ENCODE results near the gene TLL1. TPM values are rescaled to one million over a fixed set of nuclear protein-coding genes. Genes with fewer than 3 reads are reported as not detected.

TLL1 gene
- total RNA-seq, 1 experiment from 2014 or later = 0.37 TPM

DNA sequence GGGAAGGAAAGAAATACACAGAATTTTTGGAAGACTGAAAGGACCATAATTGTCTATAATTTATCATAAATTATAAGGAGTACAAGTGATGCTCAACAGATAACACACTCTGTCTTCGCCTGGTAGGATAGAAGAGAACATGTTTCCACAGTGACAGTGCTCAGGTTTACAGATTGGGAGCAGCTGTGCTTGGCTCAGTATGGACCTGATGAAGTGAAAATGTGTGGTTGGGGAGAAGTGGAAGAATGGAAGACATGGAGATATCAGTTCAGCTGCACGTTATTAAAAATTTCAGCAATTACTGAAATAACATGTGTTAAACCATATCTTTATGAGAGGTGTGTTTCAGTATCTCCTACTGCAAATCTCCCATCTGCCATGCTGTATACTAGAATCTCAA, 90.6 kb downstream of the TLL1 start (continued):
- TF ChIP-seq ZNF274 (IDR thresholded peaks at IDR 0.05; ENCODE audit: low read depth, low read length) (no peak), SRF (IDR thresholded peaks at IDR 0.05; ENCODE audit: low read depth) (no peak), JUND (IDR thresholded peaks at IDR 0.05) (no peak)

DNA sequence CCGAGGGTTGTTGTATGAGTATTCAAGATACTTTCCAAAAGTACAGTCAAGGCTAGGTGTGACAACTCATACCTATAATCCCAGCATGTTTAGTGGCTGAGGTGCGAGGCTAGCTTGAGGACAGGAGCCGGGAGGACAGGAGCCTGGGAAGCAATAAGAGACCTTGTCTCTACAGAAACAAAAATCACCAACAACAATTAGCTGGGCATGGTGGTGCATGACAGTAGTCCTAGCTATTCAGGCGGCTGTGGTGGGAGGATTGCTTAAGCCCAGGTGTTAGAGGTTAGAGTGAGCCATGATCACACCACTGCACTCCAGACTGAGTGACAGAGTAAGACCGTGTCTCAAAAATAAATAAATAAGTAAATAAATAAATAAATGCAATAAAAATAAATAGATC, 91.6 kb downstream of the TLL1 start:
- intact Hi-C loops (cut with micrococcal nuclease) = no loop called here
- DNase-seq (ENCODE audit: low read depth, low spot score) = no peak
- no peaks in the 10 kb centered on the region for H3K27me3 ChIP-seq (ENCODE audit: insufficient read depth, low read length)

More for the DNA sequence above, 91.6 kb downstream of the TLL1 start:
- H3K9me3 ChIP-seq (ENCODE audit: control insufficient read depth in 1 of 2, insufficient read depth in 1 of 2, low read depth in 1 of 2, low read length in 2 of 2) = no peaks in the 10 kb centered on the region
- POLR2A ChIA-PET = no interaction called here
- BruUV-seq (replicated peaks) = no TSS peak
- H3K9ac ChIP-seq (ENCODE audit: low read length) = no peak overlapping the region
- H3K4me2 ChIP-seq (ENCODE audit: low read length) = no peak overlapping the region
- TF ChIP-seq, protein P1, sequence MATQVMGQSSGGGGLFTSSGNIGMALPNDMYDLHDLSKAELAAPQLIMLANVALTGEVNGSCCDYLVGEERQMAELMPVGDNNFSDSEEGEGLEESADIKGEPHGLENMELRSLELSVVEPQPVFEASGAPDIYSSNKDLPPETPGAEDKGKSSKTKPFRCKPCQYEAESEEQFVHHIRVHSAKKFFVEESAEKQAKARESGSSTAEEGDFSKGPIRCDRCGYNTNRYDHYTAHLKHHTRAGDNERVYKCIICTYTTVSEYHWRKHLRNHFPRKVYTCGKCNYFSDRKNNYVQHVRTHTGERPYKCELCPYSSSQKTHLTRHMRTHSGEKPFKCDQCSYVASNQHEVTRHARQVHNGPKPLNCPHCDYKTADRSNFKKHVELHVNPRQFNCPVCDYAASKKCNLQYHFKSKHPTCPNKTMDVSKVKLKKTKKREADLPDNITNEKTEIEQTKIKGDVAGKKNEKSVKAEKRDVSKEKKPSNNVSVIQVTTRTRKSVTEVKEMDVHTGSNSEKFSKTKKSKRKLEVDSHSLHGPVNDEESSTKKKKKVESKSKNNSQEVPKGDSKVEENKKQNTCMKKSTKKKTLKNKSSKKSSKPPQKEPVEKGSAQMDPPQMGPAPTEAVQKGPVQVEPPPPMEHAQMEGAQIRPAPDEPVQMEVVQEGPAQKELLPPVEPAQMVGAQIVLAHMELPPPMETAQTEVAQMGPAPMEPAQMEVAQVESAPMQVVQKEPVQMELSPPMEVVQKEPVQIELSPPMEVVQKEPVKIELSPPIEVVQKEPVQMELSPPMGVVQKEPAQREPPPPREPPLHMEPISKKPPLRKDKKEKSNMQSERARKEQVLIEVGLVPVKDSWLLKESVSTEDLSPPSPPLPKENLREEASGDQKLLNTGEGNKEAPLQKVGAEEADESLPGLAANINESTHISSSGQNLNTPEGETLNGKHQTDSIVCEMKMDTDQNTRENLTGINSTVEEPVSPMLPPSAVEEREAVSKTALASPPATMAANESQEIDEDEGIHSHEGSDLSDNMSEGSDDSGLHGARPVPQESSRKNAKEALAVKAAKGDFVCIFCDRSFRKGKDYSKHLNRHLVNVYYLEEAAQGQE (IDR thresholded peaks at IDR 0.05; ENCODE audit: low read depth) = no peak
- TF ChIP-seq, protein P2, sequence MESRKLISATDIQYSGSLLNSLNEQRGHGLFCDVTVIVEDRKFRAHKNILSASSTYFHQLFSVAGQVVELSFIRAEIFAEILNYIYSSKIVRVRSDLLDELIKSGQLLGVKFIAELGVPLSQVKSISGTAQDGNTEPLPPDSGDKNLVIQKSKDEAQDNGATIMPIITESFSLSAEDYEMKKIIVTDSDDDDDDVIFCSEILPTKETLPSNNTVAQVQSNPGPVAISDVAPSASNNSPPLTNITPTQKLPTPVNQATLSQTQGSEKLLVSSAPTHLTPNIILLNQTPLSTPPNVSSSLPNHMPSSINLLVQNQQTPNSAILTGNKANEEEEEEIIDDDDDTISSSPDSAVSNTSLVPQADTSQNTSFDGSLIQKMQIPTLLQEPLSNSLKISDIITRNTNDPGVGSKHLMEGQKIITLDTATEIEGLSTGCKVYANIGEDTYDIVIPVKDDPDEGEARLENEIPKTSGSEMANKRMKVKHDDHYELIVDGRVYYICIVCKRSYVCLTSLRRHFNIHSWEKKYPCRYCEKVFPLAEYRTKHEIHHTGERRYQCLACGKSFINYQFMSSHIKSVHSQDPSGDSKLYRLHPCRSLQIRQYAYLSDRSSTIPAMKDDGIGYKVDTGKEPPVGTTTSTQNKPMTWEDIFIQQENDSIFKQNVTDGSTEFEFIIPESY (IDR thresholded peaks at IDR 0.05; ENCODE audit: extremely low read depth, insufficient replicate concordance, low read length) = no peak
- TF ChIP-seq, protein P3, sequence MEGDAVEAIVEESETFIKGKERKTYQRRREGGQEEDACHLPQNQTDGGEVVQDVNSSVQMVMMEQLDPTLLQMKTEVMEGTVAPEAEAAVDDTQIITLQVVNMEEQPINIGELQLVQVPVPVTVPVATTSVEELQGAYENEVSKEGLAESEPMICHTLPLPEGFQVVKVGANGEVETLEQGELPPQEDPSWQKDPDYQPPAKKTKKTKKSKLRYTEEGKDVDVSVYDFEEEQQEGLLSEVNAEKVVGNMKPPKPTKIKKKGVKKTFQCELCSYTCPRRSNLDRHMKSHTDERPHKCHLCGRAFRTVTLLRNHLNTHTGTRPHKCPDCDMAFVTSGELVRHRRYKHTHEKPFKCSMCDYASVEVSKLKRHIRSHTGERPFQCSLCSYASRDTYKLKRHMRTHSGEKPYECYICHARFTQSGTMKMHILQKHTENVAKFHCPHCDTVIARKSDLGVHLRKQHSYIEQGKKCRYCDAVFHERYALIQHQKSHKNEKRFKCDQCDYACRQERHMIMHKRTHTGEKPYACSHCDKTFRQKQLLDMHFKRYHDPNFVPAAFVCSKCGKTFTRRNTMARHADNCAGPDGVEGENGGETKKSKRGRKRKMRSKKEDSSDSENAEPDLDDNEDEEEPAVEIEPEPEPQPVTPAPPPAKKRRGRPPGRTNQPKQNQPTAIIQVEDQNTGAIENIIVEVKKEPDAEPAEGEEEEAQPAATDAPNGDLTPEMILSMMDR (IDR thresholded peaks at IDR 0.05 in 2 of 3, conservative IDR thresholded peaks at IDR 0.05 in 1 of 3; ENCODE audit: borderline replicate concordance in 1 of 3, insufficient read depth in 1 of 3, low read depth in 2 of 3, low read length in 2 of 3) = no peak
- TF ChIP-seq SRF (IDR thresholded peaks at IDR 0.05; ENCODE audit: low read depth) (no peak), SP1 (IDR thresholded peaks at IDR 0.05; ENCODE audit: low read depth) (no peak), JUND (IDR thresholded peaks at IDR 0.05) (no peak), TCF7L2 (IDR thresholded peaks at IDR 0.05; ENCODE audit: borderline replicate concordance, extremely low read depth, insufficient read depth, insufficient read length) (no peak), YY1 (IDR thresholded peaks at IDR 0.05; ENCODE audit: extremely low read depth, insufficient replicate concordance, low read depth, low read length) (no peak), CBX3 (IDR thresholded peaks at IDR 0.05; ENCODE audit: low read depth) (no peak), FOSL1 (IDR thresholded peaks at IDR 0.05; ENCODE audit: low read depth) (no peak), ZFX (IDR thresholded peaks at IDR 0.05) (no peak), RAD21 (IDR thresholded peaks at IDR 0.05; ENCODE audit: low read depth) (no peak), POLR2A (IDR thresholded peaks at IDR 0.05; ENCODE audit: borderline replicate concordance, extremely low read depth, insufficient read depth, insufficient read length) (no peak)
- TF ChIP-seq, protein P4, sequence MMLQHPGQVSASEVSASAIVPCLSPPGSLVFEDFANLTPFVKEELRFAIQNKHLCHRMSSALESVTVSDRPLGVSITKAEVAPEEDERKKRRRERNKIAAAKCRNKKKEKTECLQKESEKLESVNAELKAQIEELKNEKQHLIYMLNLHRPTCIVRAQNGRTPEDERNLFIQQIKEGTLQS (IDR thresholded peaks at IDR 0.05) = no peak
- RAD21 ChIA-PET (ENCODE audit: low non-redundant PET in 1 of 2, low total read pairs in 2 of 2, uncharacterized antibody in 2 of 2, unreplicated experiment in 2 of 2) = no interaction called here
- H3K4me1 ChIP-seq (ENCODE audit: control insufficient read depth in 1 of 2, insufficient read depth in 2 of 2, low read length in 2 of 2) = peaks cover 0 to 13% of the 10 kb centered on the region in 2 experiments; a peak in 2 of 4 replicates
- H3K27ac ChIP-seq (ENCODE audit: low read depth, low read length) = no peak overlapping the region
- CTCF ChIA-PET = no interaction called here
- H4K20me1 ChIP-seq (ENCODE audit: insufficient read depth) = no peaks in the 10 kb centered on the region
- no peak overlapping the region for H2AFZ ChIP-seq (ENCODE audit: low read depth, low read length, poor library complexity, severe bottlenecking)
- no peaks in the 10 kb centered on the region for H3K79me2 ChIP-seq (ENCODE audit: insufficient read depth, low read length)
- ATAC-seq = no peak
- H3K9me2 ChIP-seq (ENCODE audit: insufficient read depth) = no peaks in the 10 kb centered on the region
- no peak overlapping the region for H3K4me3 ChIP-seq (replicated peaks in 1 of 2; ENCODE audit: low read depth in 1 of 2, low read length in 2 of 2)
- H3K36me3 ChIP-seq (ENCODE audit: control insufficient read depth in 1 of 2, insufficient read depth in 2 of 2, low read length in 2 of 2) = no peaks in the 10 kb centered on the region

All from HCT116 (cell line).